ENCODE data around the gene MSRB3.

Gene MSRB3

GRCh38 chr12:65508276-65509035 lies 230.0 kb downstream of the MSRB3 start:
- no peak overlapping the region for H2AFZ ChIP-seq (ENCODE audit: low read length)
- H4K8ac ChIP-seq (ENCODE audit: low read depth, low read length): no peak overlapping the region
- no peak overlapping the region for H3K4me2 ChIP-seq (ENCODE audit: insufficient read depth, low read length, poor library complexity, severe bottlenecking)
- no peak overlapping the region for H3K18ac ChIP-seq (ENCODE audit: low read length)
- no peaks in the 10 kb centered on the region for H3K27me3 ChIP-seq (ENCODE audit: control insufficient read depth in 3 of 3, insufficient read depth in 3 of 3, low read depth in 1 of 3, low read length in 3 of 3)
- no peak overlapping the region for H2BK12ac ChIP-seq (ENCODE audit: low read length)
- WGBS, 2 donors (ENCODE audit: extremely low coverage in 2 of 2, insufficient read length in 2 of 2, insufficient replicate concordance in 1 of 2): no CpG with 5 or more reads among the region's 10 CpGs
- no peak overlapping the region for H3K27ac ChIP-seq (replicated peaks; ENCODE audit: low read length)
- H3K4me1 ChIP-seq (ENCODE audit: control insufficient read depth in 2 of 2, insufficient read depth in 1 of 2, low read depth in 1 of 2, low read length in 2 of 2): peaks cover 22 to 28% of the 10 kb centered on the region in 2 donors
- H3K36me3 ChIP-seq (replicated peaks in 1 of 2; ENCODE audit: control insufficient read depth in 2 of 2, insufficient read depth in 2 of 2, low read length in 2 of 2): no peaks in the 10 kb centered on the region
- H2BK120ac ChIP-seq (ENCODE audit: low read depth, low read length): no peak overlapping the region
- no peak overlapping the region for H2BK15ac ChIP-seq (ENCODE audit: low read length)
- no peak overlapping the region for H2BK5ac ChIP-seq (ENCODE audit: low read length)
- no peak overlapping the region for H4K91ac ChIP-seq (ENCODE audit: low read depth, low read length, poor library complexity)
- H3K9ac ChIP-seq (ENCODE audit: low read depth, low read length, poor library complexity): no peak overlapping the region
- no peak overlapping the region for H3K14ac ChIP-seq (ENCODE audit: low read length)
- no peaks in the 10 kb centered on the region for H3K79me1 ChIP-seq (ENCODE audit: low read depth, low read length)
- no peak overlapping the region for H3K4me3 ChIP-seq (ENCODE audit: low read length in 2 of 2)
- H3K9me3 ChIP-seq (replicated peaks in 1 of 2; ENCODE audit: control insufficient read depth in 2 of 2, insufficient read depth in 1 of 2, low read depth in 1 of 2, low read length in 2 of 2): no peaks in the 10 kb centered on the region
- no peak for DNase-seq (ENCODE audit: low spot score)
- H3K4ac ChIP-seq (ENCODE audit: low read length): no peak overlapping the region
- no peak overlapping the region for H3K23ac ChIP-seq (ENCODE audit: low read depth, low read length, poor library complexity)
- no peak overlapping the region for H2AK5ac ChIP-seq (ENCODE audit: low read depth, low read length)

GRCh38 chr12:65510007-65510406 lies 231.5 kb downstream of the MSRB3 start:
- Histone ChIP-seq H3K27me3 (ENCODE audit: control insufficient read depth in 3 of 3, insufficient read depth in 3 of 3, low read depth in 1 of 3, low read length in 3 of 3) (no peaks in the 10 kb centered on the region), H3K79me1 (ENCODE audit: low read depth, low read length) (no peaks in the 10 kb centered on the region), H3K4me3 (ENCODE audit: low read length in 2 of 2) (no peak overlapping the region), H3K23ac (ENCODE audit: low read depth, low read length, poor library complexity) (no peak overlapping the region), H2AFZ (ENCODE audit: low read length) (peak overlapping the region; percentile 51), H3K4me1 (ENCODE audit: control insufficient read depth in 2 of 2, insufficient read depth in 1 of 2, low read depth in 1 of 2, low read length in 2 of 2) (peaks cover 22 to 28% of the 10 kb centered on the region in 2 donors), H3K36me3 (replicated peaks in 1 of 2; ENCODE audit: control insufficient read depth in 2 of 2, insufficient read depth in 2 of 2, low read length in 2 of 2) (no peaks in the 10 kb centered on the region), H3K4ac (ENCODE audit: low read length) (no peak overlapping the region), H2BK12ac (ENCODE audit: low read length) (no peak overlapping the region), H2AK5ac (ENCODE audit: low read depth, low read length) (no peak overlapping the region), H2BK15ac (ENCODE audit: low read length) (no peak overlapping the region), H3K9me3 (replicated peaks in 1 of 2; ENCODE audit: control insufficient read depth in 2 of 2, insufficient read depth in 1 of 2, low read depth in 1 of 2, low read length in 2 of 2) (no peaks in the 10 kb centered on the region), H3K18ac (ENCODE audit: low read length) (no peak overlapping the region), H3K4me2 (ENCODE audit: insufficient read depth, low read length, poor library complexity, severe bottlenecking) (no peak overlapping the region), H3K14ac (ENCODE audit: low read length) (no peak overlapping the region), H3K9ac (ENCODE audit: low read depth, low read length, poor library complexity) (no peak overlapping the region), H3K27ac (replicated peaks; ENCODE audit: low read length) (no peak overlapping the region), H2BK5ac (ENCODE audit: low read length) (no peak overlapping the region), H4K8ac (ENCODE audit: low read depth, low read length) (no peak overlapping the region), H2BK120ac (ENCODE audit: low read depth, low read length) (no peak overlapping the region), H4K91ac (ENCODE audit: low read depth, low read length, poor library complexity) (no peak overlapping the region)
- DNase-seq (ENCODE audit: low spot score): no peak
- no CpG with 5 or more reads among the region's 3 CpGs for WGBS, 2 donors (ENCODE audit: extremely low coverage in 2 of 2, insufficient read length in 2 of 2, insufficient replicate concordance in 1 of 2)

- Histone ChIP-seq H3K9ac (ENCODE audit: low read depth, low read length, poor library complexity) (no peak overlapping the region), H4K91ac (ENCODE audit: low read depth, low read length, poor library complexity) (no peak overlapping the region), H2BK15ac (ENCODE audit: low read length) (no peak overlapping the region), H2AK5ac (ENCODE audit: low read depth, low read length) (no peak overlapping the region), H2BK12ac (ENCODE audit: low read length) (no peak overlapping the region), H3K36me3 (replicated peaks in 1 of 2; ENCODE audit: control insufficient read depth in 2 of 2, insufficient read depth in 2 of 2, low read length in 2 of 2) (no peaks in the 10 kb centered on the region), H3K14ac (ENCODE audit: low read length) (no peak overlapping the region), H2BK5ac (ENCODE audit: low read length) (no peak overlapping the region), H3K18ac (ENCODE audit: low read length) (no peak overlapping the region), H3K23ac (ENCODE audit: low read depth, low read length, poor library complexity) (no peak overlapping the region), H3K4ac (ENCODE audit: low read length) (no peak overlapping the region), H3K79me1 (ENCODE audit: low read depth, low read length) (no peaks in the 10 kb centered on the region), H4K8ac (ENCODE audit: low read depth, low read length) (no peak overlapping the region), H3K27me3 (ENCODE audit: control insufficient read depth in 3 of 3, insufficient read depth in 3 of 3, low read depth in 1 of 3, low read length in 3 of 3) (no peaks in the 10 kb centered on the region), H3K4me3 (ENCODE audit: low read length in 2 of 2) (peak overlapping the region in 1 of 2 donors; percentile 16), H3K4me1 (ENCODE audit: control insufficient read depth in 2 of 2, insufficient read depth in 1 of 2, low read depth in 1 of 2, low read length in 2 of 2) (peaks cover 22 to 24% of the 10 kb centered on the region in 2 donors), H3K4me2 (ENCODE audit: insufficient read depth, low read length, poor library complexity, severe bottlenecking) (no peak overlapping the region), H2AFZ (ENCODE audit: low read length) (peak overlapping the region; percentile 51), H2BK120ac (ENCODE audit: low read depth, low read length) (no peak overlapping the region), H3K27ac (replicated peaks; ENCODE audit: low read length) (peak overlapping the region; percentile 18), H3K9me3 (replicated peaks in 1 of 2; ENCODE audit: control insufficient read depth in 2 of 2, insufficient read depth in 1 of 2, low read depth in 1 of 2, low read length in 2 of 2) (no peaks in the 10 kb centered on the region)
- peak; percentile 92 for DNase-seq (ENCODE audit: low spot score)
- WGBS, 2 donors (ENCODE audit: extremely low coverage in 2 of 2, insufficient read length in 2 of 2, insufficient replicate concordance in 1 of 2): no CpG with 5 or more reads among the region's 17 CpGs
Measured at GRCh38 chr12:65510584-65511050, 232.1 kb downstream of the MSRB3 start.

GRCh38 chr12:65511134-65511834 lies 232.8 kb downstream of the MSRB3 start:
- Histone ChIP-seq H3K4me2 (ENCODE audit: insufficient read depth, low read length, poor library complexity, severe bottlenecking) (no peak overlapping the region), H3K79me1 (ENCODE audit: low read depth, low read length) (no peaks in the 10 kb centered on the region), H3K27me3 (ENCODE audit: control insufficient read depth in 3 of 3, insufficient read depth in 3 of 3, low read depth in 1 of 3, low read length in 3 of 3) (no peaks in the 10 kb centered on the region), H3K4me3 (ENCODE audit: low read length in 2 of 2) (peak overlapping the region in 1 of 2 donors; percentile 16), H3K27ac (replicated peaks; ENCODE audit: low read length) (peak overlapping the region; percentile 18), H3K4me1 (ENCODE audit: control insufficient read depth in 2 of 2, insufficient read depth in 1 of 2, low read depth in 1 of 2, low read length in 2 of 2) (peaks cover 22% of the 10 kb centered on the region in 2 donors), H3K9me3 (replicated peaks in 1 of 2; ENCODE audit: control insufficient read depth in 2 of 2, insufficient read depth in 1 of 2, low read depth in 1 of 2, low read length in 2 of 2) (no peaks in the 10 kb centered on the region), H3K14ac (ENCODE audit: low read length) (no peak overlapping the region), H4K8ac (ENCODE audit: low read depth, low read length) (no peak overlapping the region), H2BK5ac (ENCODE audit: low read length) (no peak overlapping the region), H2BK15ac (ENCODE audit: low read length) (no peak overlapping the region), H3K23ac (ENCODE audit: low read depth, low read length, poor library complexity) (no peak overlapping the region), H2BK12ac (ENCODE audit: low read length) (peak overlapping the region; percentile 93), H3K4ac (ENCODE audit: low read length) (no peak overlapping the region), H3K9ac (ENCODE audit: low read depth, low read length, poor library complexity) (no peak overlapping the region), H2AFZ (ENCODE audit: low read length) (peak overlapping the region; percentile 51), H3K36me3 (replicated peaks in 1 of 2; ENCODE audit: control insufficient read depth in 2 of 2, insufficient read depth in 2 of 2, low read length in 2 of 2) (no peaks in the 10 kb centered on the region), H2BK120ac (ENCODE audit: low read depth, low read length) (peak overlapping the region; percentile 4), H2AK5ac (ENCODE audit: low read depth, low read length) (peak overlapping the region; percentile 64), H4K91ac (ENCODE audit: low read depth, low read length, poor library complexity) (peak overlapping the region; percentile 16), H3K18ac (ENCODE audit: low read length) (peak overlapping the region; percentile 78)
- WGBS, 2 donors (ENCODE audit: extremely low coverage in 2 of 2, insufficient read length in 2 of 2, insufficient replicate concordance in 1 of 2): no CpG with 5 or more reads among the region's 11 CpGs
- DNase-seq (ENCODE audit: low spot score): peak; percentile 8

Measured in neuronal stem cell (in vitro differentiated cells).